Tibial nerve (tissue), 4 donors: ENCODE results near the gene SFXN4. TPM values are rescaled to one million over a fixed set of nuclear protein-coding genes. Genes with fewer than 3 reads are reported as not detected.
A peak's percentile ranks its signal among the peaks of the same experiment; 100 is the strongest.
"Not testable (repeated sequence)": the region's sequence is repeated elsewhere in the genome, so short reads cannot be mapped to it uniquely, and the experiment has no call there.

Experiments used
- DNase-seq, 2 donors: peaks; one replicate each; pipeline ENCODE4 v3.0.0-alpha.2; 2019; ENCODE audit warnings: low spot score in 2 of 2
- H3K27ac ChIP-seq, 4 donors: fragments of 200-600 bp; sonication (generic) in 3 of 4; one replicate each; pipeline ENCODE4 v1.5.1; 2017 to 2019; ENCODE audit warnings: mild to moderate bottlenecking in 1 of 4
- H3K27me3 ChIP-seq, 2 donors: fragments of 200-600 bp; sonication (generic) in 1 of 2; one replicate each; pipeline versions ENCODE4 v1.5.1 to v1.6.0; 2017 to 2019
- H3K36me3 ChIP-seq, 3 donors: fragments of 200-600 bp; sonication (generic); one replicate each; pipeline ENCODE4 v1.5.1; 2018 to 2019
- H3K4me1 ChIP-seq, 4 donors: fragments of 200-600 bp; sonication (generic) in 3 of 4; one replicate each; pipeline ENCODE4 v1.5.1; 2017 to 2019
- H3K4me3 ChIP-seq, 4 donors: fragments of 200-600 bp; sonication (generic) in 3 of 4; one replicate each; pipeline ENCODE4 v1.5.1; 2017 to 2019; ENCODE audit warnings: mild to moderate bottlenecking in 1 of 4, moderate library complexity in 1 of 4
- H3K9me3 ChIP-seq, 4 donors: fragments of 200-600 bp; sonication (generic) in 3 of 4; one replicate each; pipeline ENCODE4 v1.5.1; 2017 to 2019
- EP300 ChIP-seq, 2 donors: sonication (generic); formaldehyde crosslinking; IDR thresholded peaks; one replicate each; pipeline ENCODE4 v1.6.1; 2017; ENCODE audit warnings: antibody characterized with exemption in 2 of 2, mild to moderate bottlenecking in 1 of 2
- POLR2A ChIP-seq, 2 donors: fragments of 450-650 bp; IDR thresholded peaks; one replicate each; pipeline ENCODE4 v1.6.1; 2017; ENCODE audit warnings: antibody characterized with exemption in 2 of 2, mild to moderate bottlenecking in 2 of 2, moderate library complexity in 2 of 2
- WGBS, 2 donors: methylation state at CpG; one replicate each; pipeline ENCODE4 v1.1.5; 2018; 5-methylcytosine and 5-hydroxymethylcytosine counted together
- small RNA-seq: library from RNA; depleted of rRNA; stranded (forward); fragments of <200 nt; gene quantifications from one replicate; pipeline ENCODE3, GENCODE V24; 2016
- total RNA-seq, 4 donors: library from RNA; depleted of rRNA; stranded (reverse); fragments of >200 nt; gene quantifications; one replicate each; pipeline ENCODE4 v1.1.0, GENCODE V29; 2016
- TF ChIP-seq, protein P1 (sequence below), 5 experiments: fragments of 200-600 bp in 3 of 5; fragments of 450-650 bp in 2 of 5; sonication (generic) in 3 of 5; IDR thresholded peaks; one replicate each; pipeline ENCODE4 v1.5.1; 2016 to 2019; ENCODE audit warnings: antibody characterized with exemption in 5 of 5, mild to moderate bottlenecking in 3 of 5, moderate library complexity in 2 of 5

SFXN4 gene
- total RNA-seq, 4 donors from 2014 or later: 12.7 to 301 (median 19.1) TPM

DNA sequence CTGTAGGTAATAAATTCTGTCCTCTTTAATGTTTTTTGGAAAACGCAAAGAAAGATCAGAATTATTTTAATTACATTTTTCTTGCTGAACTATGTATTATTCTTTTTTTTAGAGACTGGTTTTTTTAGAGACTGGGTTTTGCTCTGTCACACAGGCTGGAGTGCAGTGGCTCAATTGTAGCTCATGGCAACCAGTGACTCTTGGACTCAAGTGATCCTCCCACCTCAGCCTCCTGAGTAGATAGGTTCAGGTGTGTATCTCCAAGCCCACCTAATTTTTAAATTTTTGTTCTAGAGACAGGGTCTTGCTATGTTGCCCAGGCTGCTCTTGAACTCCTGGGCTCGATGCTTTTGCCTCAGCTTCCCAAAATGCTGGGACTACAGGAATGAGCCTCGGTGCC lies 66.9 kb downstream of the SFXN4 start:
- no peak overlapping the region for H3K4me3 ChIP-seq
- no peaks in the 10 kb centered on the region for H3K36me3 ChIP-seq
- H3K9me3 ChIP-seq: no peaks in the 10 kb centered on the region
- whole genome bisulfite sequencing, 2 donors: 91 to 95% methylated on average over 3 of the region's 3 CpGs
- no peak overlapping the region for H3K27ac ChIP-seq
- H3K4me1 ChIP-seq: no peaks in the 10 kb centered on the region
- DNase-seq: no peak
- H3K27me3 ChIP-seq: no peaks in the 10 kb centered on the region
- TF ChIP-seq, protein P1, sequence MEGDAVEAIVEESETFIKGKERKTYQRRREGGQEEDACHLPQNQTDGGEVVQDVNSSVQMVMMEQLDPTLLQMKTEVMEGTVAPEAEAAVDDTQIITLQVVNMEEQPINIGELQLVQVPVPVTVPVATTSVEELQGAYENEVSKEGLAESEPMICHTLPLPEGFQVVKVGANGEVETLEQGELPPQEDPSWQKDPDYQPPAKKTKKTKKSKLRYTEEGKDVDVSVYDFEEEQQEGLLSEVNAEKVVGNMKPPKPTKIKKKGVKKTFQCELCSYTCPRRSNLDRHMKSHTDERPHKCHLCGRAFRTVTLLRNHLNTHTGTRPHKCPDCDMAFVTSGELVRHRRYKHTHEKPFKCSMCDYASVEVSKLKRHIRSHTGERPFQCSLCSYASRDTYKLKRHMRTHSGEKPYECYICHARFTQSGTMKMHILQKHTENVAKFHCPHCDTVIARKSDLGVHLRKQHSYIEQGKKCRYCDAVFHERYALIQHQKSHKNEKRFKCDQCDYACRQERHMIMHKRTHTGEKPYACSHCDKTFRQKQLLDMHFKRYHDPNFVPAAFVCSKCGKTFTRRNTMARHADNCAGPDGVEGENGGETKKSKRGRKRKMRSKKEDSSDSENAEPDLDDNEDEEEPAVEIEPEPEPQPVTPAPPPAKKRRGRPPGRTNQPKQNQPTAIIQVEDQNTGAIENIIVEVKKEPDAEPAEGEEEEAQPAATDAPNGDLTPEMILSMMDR (IDR thresholded peaks at IDR 0.05): no peak
- no peak for TF ChIP-seq POLR2A (IDR thresholded peaks at IDR 0.05)
- no peak for TF ChIP-seq EP300 (IDR thresholded peaks at IDR 0.05)

DNA sequence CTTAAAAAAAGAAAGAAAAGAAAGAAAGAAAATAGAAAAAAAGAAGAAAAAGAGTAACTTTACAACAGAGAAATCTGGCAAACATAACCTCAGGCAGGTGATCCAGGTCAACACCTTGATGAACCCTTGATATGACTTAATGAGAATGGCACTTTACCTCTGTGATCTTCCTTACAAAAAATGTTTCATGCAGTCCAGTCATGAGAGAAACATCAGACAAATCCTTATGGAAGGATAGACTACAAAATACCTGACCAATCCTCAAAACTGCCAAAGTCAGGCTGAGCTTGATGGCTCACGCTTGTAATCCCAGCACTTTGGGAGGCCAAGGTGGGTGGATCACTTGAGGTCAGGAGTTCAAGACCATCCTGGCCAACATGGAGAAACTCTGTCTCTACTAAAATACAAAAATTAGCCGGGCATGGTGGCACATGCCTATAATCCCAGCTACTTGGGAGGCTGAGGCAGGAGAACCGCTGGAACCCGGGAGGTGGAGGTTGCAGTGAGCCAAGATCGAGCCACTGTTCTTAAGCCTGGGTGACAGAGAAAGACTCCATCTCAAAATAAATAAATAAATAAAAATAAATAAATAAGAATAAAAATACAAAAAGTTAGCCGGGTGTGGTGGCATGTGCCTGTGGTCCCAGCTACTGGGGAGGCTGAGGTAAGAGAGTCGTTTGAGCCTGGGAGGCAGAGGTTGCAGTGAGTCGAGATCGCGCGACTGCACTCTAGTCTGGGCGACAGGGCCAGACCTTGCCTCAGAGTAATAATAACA lies 68.7 kb downstream of the SFXN4 start:
- not testable (repeated sequence) for H3K27me3 ChIP-seq, H3K27ac ChIP-seq, DNase-seq, H3K9me3 ChIP-seq, H3K4me3 ChIP-seq, H3K36me3 ChIP-seq, H3K4me1 ChIP-seq
- whole genome bisulfite sequencing, 2 donors: 93 to 94% methylated on average over 12 of the region's 12 CpGs

GRCh38 chr10:119095640-119096039 lies 69.9 kb downstream of the SFXN4 start:
- Histone ChIP-seq H3K27me3 (no peaks in the 10 kb centered on the region), H3K4me3 (no peak overlapping the region), H3K9me3 (no peaks in the 10 kb centered on the region), H3K36me3 (no peaks in the 10 kb centered on the region), H3K4me1 (no peaks in the 10 kb centered on the region), H3K27ac (no peak overlapping the region)
- TF ChIP-seq EP300 (IDR thresholded peaks at IDR 0.05): no peak
- no peak for DNase-seq
- WGBS, 2 donors: 73 to 83% methylated on average over 4 of the region's 4 CpGs

- peak overlapping the region in 1 of 4 donors; percentile 45 for H3K27ac ChIP-seq
- DNase-seq: no peak
- H3K36me3 ChIP-seq: no peaks in the 10 kb centered on the region
- H3K4me1 ChIP-seq: no peaks in the 10 kb centered on the region
- TF ChIP-seq, protein P1 (IDR thresholded peaks at IDR 0.05): no peak
- TF ChIP-seq POLR2A (IDR thresholded peaks at IDR 0.05) (no peak), EP300 (IDR thresholded peaks at IDR 0.05) (no peak)
- no peaks in the 10 kb centered on the region for H3K9me3 ChIP-seq
- 69 to 70% methylated on average over 5 of the region's 5 CpGs for WGBS, 2 donors
- no peak overlapping the region for H3K4me3 ChIP-seq
- H3K27me3 ChIP-seq: no peaks in the 10 kb centered on the region
Observed at GRCh38 chr10:119090968-119091367, 74.5 kb downstream of the SFXN4 start.

Small RNA genes lying within 50 kb of the gene (small RNA-seq; reads per million reads assigned to genes)
- gene AL355598.1 (not detected), gene RN7SL749P (not detected)

Other genes starting within 250 kb of the SFXN4 start
- gene NANOS1, start 136.0 kb downstream of the SFXN4 start, total RNA-seq: 1 to 10 TPM; 4.8 to 9.4 (median 6.0) TPM
- 10 to 100 TPM; 78.8 to 95.4 (median 94.8) TPM for gene EIF3A, start 84.9 kb downstream of the SFXN4 start, total RNA-seq
- 10 to 100 TPM; 23.3 to 51.0 (median 43.4) TPM for gene DENND10, start 61.6 kb downstream of the SFXN4 start, total RNA-seq
- 10 to 100 TPM; 79.5 to 93.3 (median 84.2) TPM for gene PRDX3, start 13.1 kb upstream of the SFXN4 start, total RNA-seq
- 10 to 100 TPM; 43.5 to 61.7 (median 48.9) TPM for gene GRK5, start 41.9 kb upstream of the SFXN4 start, total RNA-seq